Osteocyte (in vitro differentiated cells): Measurements from ENCODE around the gene RAB9A. TPM values are rescaled to one million over a fixed set of nuclear protein-coding genes. Genes with fewer than 3 reads are reported as not detected.

ENCODE experiments used
- DNase-seq: peaks from one replicate; pipeline ENCODE4 v3.0.0; 2021; ENCODE audit warnings: mixed read lengths; ENCODE audit not compliant: unreplicated experiment; ENCODE audit errors: extremely low spot score
- H3K27ac Mint-ChIP-seq: one replicate; pipeline ENCODE4 v1.8.0; 2021; ENCODE audit warnings: mild to moderate bottlenecking, mixed read lengths; ENCODE audit not compliant: unreplicated experiment
- H3K27me3 Mint-ChIP-seq: one replicate; pipeline ENCODE4 v1.8.0; 2021; ENCODE audit warnings: mixed read lengths; ENCODE audit not compliant: unreplicated experiment
- H3K36me3 Mint-ChIP-seq: one replicate; pipeline ENCODE4 v1.8.0; 2021; ENCODE audit warnings: mixed read lengths; ENCODE audit not compliant: unreplicated experiment
- H3K4me1 Mint-ChIP-seq: one replicate; pipeline ENCODE4 v1.8.0; 2021; ENCODE audit warnings: mixed read lengths; ENCODE audit not compliant: unreplicated experiment
- H3K4me3 Mint-ChIP-seq: one replicate; pipeline ENCODE4 v1.8.0; 2021; ENCODE audit warnings: mild to moderate bottlenecking, moderate library complexity, mixed read lengths; ENCODE audit not compliant: unreplicated experiment
- H3K9me3 Mint-ChIP-seq: one replicate; pipeline ENCODE4 v1.8.0; 2021; ENCODE audit warnings: mixed read lengths; ENCODE audit not compliant: unreplicated experiment
- CTCF ChIP-seq: fragments of 200-600 bp; sonication (generic); IDR thresholded peaks from 2 replicates; pipeline ENCODE4 v1.5.0; 2021; ENCODE audit warnings: antibody characterized with exemption, mild to moderate bottlenecking, moderate library complexity
- total RNA-seq: library from RNA; stranded (reverse); gene quantifications from 2 replicates; pipeline ENCODE4 v1.2.1, GENCODE V29; 2021

Gene RAB9A
- total RNA-seq, 1 donor from 2014 or later: 32.9 TPM

GRCh38 chrX:13649838-13650237, 39.1 kb upstream of the RAB9A start:
- H3K4me3 Mint-ChIP-seq: no peak overlapping the region
- DNase-seq: no peak
- H3K27me3 Mint-ChIP-seq: no peaks in the 10 kb centered on the region
- TF ChIP-seq CTCF: no peak
- H3K36me3 Mint-ChIP-seq: no peaks in the 10 kb centered on the region
- H3K27ac Mint-ChIP-seq: no peak overlapping the region
- H3K4me1 Mint-ChIP-seq: peaks cover 6% of the 10 kb centered on the region
- H3K9me3 Mint-ChIP-seq: no peaks in the 10 kb centered on the region

GRCh38 chrX:13650318-13650717, 38.6 kb upstream of the RAB9A start:
- TF ChIP-seq CTCF: no peak
- Mint-ChIP-seq H3K27ac (no peak overlapping the region), H3K27me3 (no peaks in the 10 kb centered on the region), H3K4me3 (no peak overlapping the region), H3K9me3 (no peaks in the 10 kb centered on the region), H3K36me3 (no peaks in the 10 kb centered on the region), H3K4me1 (peaks cover 6% of the 10 kb centered on the region)
- no peak for DNase-seq

- Mint-ChIP-seq H3K9me3 (no peaks in the 10 kb centered on the region), H3K4me3 (no peak overlapping the region), H3K4me1 (peaks cover 5% of the 10 kb centered on the region), H3K27ac (no peak overlapping the region), H3K27me3 (no peaks in the 10 kb centered on the region), H3K36me3 (no peaks in the 10 kb centered on the region)
- no peak for TF ChIP-seq CTCF
- DNase-seq: no peak
These were observed 37.8 kb upstream of the RAB9A start for GRCh38 chrX:13651150-13651549.

- H3K27ac Mint-ChIP-seq: peak overlapping the region; percentile 93
- no peaks in the 10 kb centered on the region for H3K36me3 Mint-ChIP-seq
These were observed 36.6 kb upstream of the RAB9A start for GRCh38 chrX:13652287-13652793.

More at GRCh38 chrX:13652287-13652793, 36.6 kb upstream of the RAB9A start:
- Mint-ChIP-seq H3K4me3 (peak overlapping the region; percentile 83), H3K4me1 (peaks cover 5% of the 10 kb centered on the region), H3K27me3 (no peaks in the 10 kb centered on the region), H3K9me3 (no peaks in the 10 kb centered on the region)
- TF ChIP-seq CTCF: no peak
- DNase-seq: no peak
